GM21825 (cell line): Measurements from ENCODE around the gene PCED1B.

Source experiments
- ATAC-seq: cut with Tn5 transposase; IDR thresholded peaks from one replicate; pipeline ENCODE4 v1.9.1; 2021; ENCODE audit warnings: mild to moderate bottlenecking, moderate library complexity; ENCODE audit not compliant: unreplicated experiment

Gene PCED1B

GRCh38 chr12:47224563-47225133 is 145.2 kb downstream of the PCED1B start:
- no peak for ATAC-seq

- no peak for ATAC-seq
Observed at GRCh38 chr12:47225356-47225755, 145.9 kb downstream of the PCED1B start.

- ATAC-seq, result no peak
Observed at GRCh38 chr12:47226199-47226598, 146.8 kb downstream of the PCED1B start.

- ATAC-seq, result no peak
Observed at GRCh38 chr12:47228802-47229201, 149.4 kb downstream of the PCED1B start.

- ATAC-seq, result no peak
Observed at GRCh38 chr12:47231456-47231855, 152.0 kb downstream of the PCED1B start.

GRCh38 chr12:47234576-47235141 is 155.2 kb downstream of the PCED1B start:
- no peak for ATAC-seq

- no peak for ATAC-seq
Observed at GRCh38 chr12:47235258-47236040, 156.0 kb downstream of the PCED1B start.

- no peak for ATAC-seq
Observed at GRCh38 chr12:47236109-47236714, 156.8 kb downstream of the PCED1B start.

- ATAC-seq, result no peak
Observed at GRCh38 chr12:47237751-47238211, 158.4 kb downstream of the PCED1B start.

GRCh38 chr12:47238669-47239114 is 159.3 kb downstream of the PCED1B start:
- no peak for ATAC-seq

GRCh38 chr12:47242426-47242825 is 163.0 kb downstream of the PCED1B start:
- ATAC-seq, result no peak

GRCh38 chr12:47244835-47245234 is 165.4 kb downstream of the PCED1B start:
- ATAC-seq, result no peak

GRCh38 chr12:47245623-47246022 is 166.2 kb downstream of the PCED1B start:
- ATAC-seq, result no peak

GRCh38 chr12:47247418-47247817 is 168.0 kb downstream of the PCED1B start:
- no peak for ATAC-seq

GRCh38 chr12:47249082-47249481 is 169.7 kb downstream of the PCED1B start:
- ATAC-seq, result no peak

- no peak for ATAC-seq
Observed at GRCh38 chr12:47249719-47250357, 170.4 kb downstream of the PCED1B start.

GRCh38 chr12:47251919-47252318 is 172.5 kb downstream of the PCED1B start:
- ATAC-seq, result no peak

- ATAC-seq, result no peak
Observed at GRCh38 chr12:47264951-47265350, 185.5 kb downstream of the PCED1B start.

GRCh38 chr12:47265391-47265790 is 186.0 kb downstream of the PCED1B start:
- ATAC-seq, result no peak

- no peak for ATAC-seq
Observed at GRCh38 chr12:47267571-47267970, 188.2 kb downstream of the PCED1B start.
